Hematopoietic multipotent progenitor cell (in vitro differentiated cells): Measurements from ENCODE around the gene TMC7. TPM values are rescaled to one million over a fixed set of nuclear protein-coding genes. Genes with fewer than 3 reads are reported as not detected.

Source experiments
- DNase-seq, 3 donors: peaks; one replicate each; pipeline ENCODE4 v3.0.0-alpha.2; 2011 to 2015; ENCODE audit warnings: low read depth in 2 of 3, low spot score in 2 of 3
- small RNA-seq: library from RNA; depleted of rRNA; stranded (forward); fragments of <200 nt; gene quantifications from one replicate; pipeline ENCODE3, GENCODE V24; 2012
- total RNA-seq: library from RNA; depleted of rRNA; stranded (reverse); fragments of >200 nt; gene quantifications from one replicate; pipeline ENCODE4 v1.2.3, GENCODE V29; 2012

The TMC7 gene
- total RNA-seq, 1 donor = under 0.01 TPM

DNA sequence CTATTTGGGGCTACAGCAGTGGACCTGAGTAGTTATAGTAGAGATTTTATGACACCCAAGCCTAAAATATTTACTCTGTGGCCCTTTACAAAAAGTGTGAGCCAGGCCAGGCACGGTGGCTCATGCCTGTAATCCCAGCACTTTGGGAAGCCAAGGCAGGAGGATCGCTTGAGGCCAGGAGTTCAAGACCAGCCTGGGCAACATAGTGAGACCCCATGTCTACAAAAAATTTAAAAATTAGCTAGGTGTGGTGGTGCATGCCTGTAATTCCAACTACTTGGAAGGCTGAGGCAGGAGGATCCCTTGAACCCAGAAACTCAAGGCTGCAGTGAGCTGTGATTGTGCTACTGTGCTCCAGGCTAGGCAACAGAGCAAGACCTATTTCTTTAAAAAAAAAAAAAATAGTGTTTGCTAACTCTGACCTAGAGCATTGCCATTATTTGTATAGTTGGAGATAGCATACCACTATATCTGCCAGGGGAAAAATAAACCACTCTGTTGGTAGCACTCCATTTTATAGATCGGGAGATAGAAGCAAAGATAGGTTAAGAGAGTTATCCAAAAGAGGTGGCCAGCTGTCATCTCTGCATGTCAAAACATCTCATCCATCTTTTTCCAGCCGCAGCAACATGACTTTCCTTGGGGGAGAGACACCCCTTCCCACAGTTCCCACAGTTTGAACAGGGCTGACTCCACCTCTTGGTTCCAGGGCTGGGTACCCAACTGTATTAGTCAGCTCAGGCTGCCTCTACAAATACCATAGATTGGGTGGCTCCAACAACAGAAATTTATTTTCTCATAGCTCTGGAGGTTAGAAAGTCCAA lies 127.0 kb downstream of the TMC7 start:
- no peak for DNase-seq

DNA sequence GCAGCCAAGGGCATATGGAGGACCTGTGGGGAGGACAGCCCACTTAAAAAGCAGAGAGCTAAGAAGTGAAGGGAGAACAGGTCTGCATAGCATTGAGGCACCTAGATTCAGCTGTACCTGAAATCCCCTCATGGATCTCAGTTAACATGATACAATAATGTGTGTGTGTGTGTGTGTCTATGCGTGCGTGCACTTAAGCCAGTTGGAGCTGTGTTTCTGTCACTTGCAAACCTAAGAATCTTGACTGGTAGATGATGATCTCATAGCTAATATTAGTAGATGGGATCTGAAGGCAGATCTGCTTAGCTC lies 128.3 kb downstream of the TMC7 start:
- no peak for DNase-seq

Small RNA genes within 50 kb of the gene (small RNA-seq; reads per million reads assigned to genes)
- not detected for gene RNU6-1340P

Other genes starting within 250 kb of the TMC7 start
- gene RPS15A, start 193.6 kb upstream of the TMC7 start, total RNA-seq = 4,875 TPM
- 225 TPM for gene ARL6IP1, start 182.4 kb upstream of the TMC7 start, total RNA-seq
- gene SMG1, start 57.5 kb upstream of the TMC7 start, total RNA-seq = 75.4 TPM
- gene COQ7, start 83.7 kb downstream of the TMC7 start, total RNA-seq = 12.7 TPM
- gene ITPRIPL2, start 130.0 kb downstream of the TMC7 start, total RNA-seq = 17.2 TPM
- gene SYT17, start 184.3 kb downstream of the TMC7 start, total RNA-seq = 0.27 TPM